Mucosa of descending colon (tissue), 3 donors: ENCODE measurements around the gene PPP2R3B. TPM values are rescaled to one million over a fixed set of nuclear protein-coding genes. Genes with fewer than 3 reads are reported as not detected.

ENCODE experiments used
- ATAC-seq: fragments of 200-7000 bp; cut with Tn5 transposase; one replicate; pipeline ENCODE4 v1.9.1; 2020; ENCODE audit warnings: mild to moderate bottlenecking, moderate library complexity
- DNase-seq, 3 donors: peaks; one replicate each; pipeline ENCODE4 v3.0.0-alpha.2; 2020
- H3K36me3 ChIP-seq: fragments of 200-600 bp; one replicate; pipeline ENCODE4 v1.8.0; 2021; ENCODE audit warnings: low read depth, mild to moderate bottlenecking
- H3K4me1 ChIP-seq: fragments of 200-600 bp; one replicate; pipeline ENCODE4 v1.8.0; 2021; ENCODE audit warnings: low read depth, mild to moderate bottlenecking
- H3K4me3 ChIP-seq: fragments of 200-600 bp; one replicate; pipeline ENCODE4 v1.8.0; 2021; ENCODE audit warnings: mild to moderate bottlenecking
- H3K9me3 ChIP-seq: fragments of 200-600 bp; one replicate; pipeline ENCODE4 v1.8.0; 2021; ENCODE audit warnings: mild to moderate bottlenecking
- intact Hi-C, 2 donors: fragments of 100-400 bp; cut with DNase I in 1 of 2; cut with micrococcal nuclease in 1 of 2; formaldehyde crosslinking; loops; one replicate each; pipeline versions ENCODE4 v1.11.0 to v1.11.1; 2022; cut with DNase I, micrococcal nuclease
- total RNA-seq, 3 donors: library from RNA; stranded (reverse); fragmentation: NEBNext Ultra II Directional in 2 of 3; extraction: Animal tissue kit (Norgen Biotek cat#: 25700) in 2 of 3; gene quantifications; one replicate each; pipeline versions ENCODE4 v1.2.1 to v1.2.4, GENCODE V29; 2021 to 2023
- TF ChIP-seq, protein P1 (sequence below): fragments of 200-600 bp; IDR thresholded peaks from one replicate; pipeline ENCODE4 v1.8.0; 2022; ENCODE audit warnings: antibody characterized with exemption, mild to moderate bottlenecking
- donor health status: DM: no; HTN: no; CAD: no; lungs with moderate emphysema.
- donor health status: DM: no; HTN: no; CAD: no.
- donor health status: DM: no; HTN: yes; CAD: no.

PPP2R3B gene
- total RNA-seq, 3 donors from 2014 or later: 9.2 to 11.6 (median 11.2) TPM

- TF ChIP-seq, protein P1, sequence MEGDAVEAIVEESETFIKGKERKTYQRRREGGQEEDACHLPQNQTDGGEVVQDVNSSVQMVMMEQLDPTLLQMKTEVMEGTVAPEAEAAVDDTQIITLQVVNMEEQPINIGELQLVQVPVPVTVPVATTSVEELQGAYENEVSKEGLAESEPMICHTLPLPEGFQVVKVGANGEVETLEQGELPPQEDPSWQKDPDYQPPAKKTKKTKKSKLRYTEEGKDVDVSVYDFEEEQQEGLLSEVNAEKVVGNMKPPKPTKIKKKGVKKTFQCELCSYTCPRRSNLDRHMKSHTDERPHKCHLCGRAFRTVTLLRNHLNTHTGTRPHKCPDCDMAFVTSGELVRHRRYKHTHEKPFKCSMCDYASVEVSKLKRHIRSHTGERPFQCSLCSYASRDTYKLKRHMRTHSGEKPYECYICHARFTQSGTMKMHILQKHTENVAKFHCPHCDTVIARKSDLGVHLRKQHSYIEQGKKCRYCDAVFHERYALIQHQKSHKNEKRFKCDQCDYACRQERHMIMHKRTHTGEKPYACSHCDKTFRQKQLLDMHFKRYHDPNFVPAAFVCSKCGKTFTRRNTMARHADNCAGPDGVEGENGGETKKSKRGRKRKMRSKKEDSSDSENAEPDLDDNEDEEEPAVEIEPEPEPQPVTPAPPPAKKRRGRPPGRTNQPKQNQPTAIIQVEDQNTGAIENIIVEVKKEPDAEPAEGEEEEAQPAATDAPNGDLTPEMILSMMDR: no peak
- Histone ChIP-seq H3K36me3 (no peaks in the 10 kb centered on the region), H3K4me1 (peaks cover under 1% of the 10 kb centered on the region), H3K9me3 (no peaks in the 10 kb centered on the region), H3K4me3 (no peak overlapping the region)
- intact Hi-C loops: no loop called here
- no peak for ATAC-seq
- DNase-seq: peak in 1 of 3 donors; percentile 33
Measured at GRCh38 chrX:368811-369562, 17.7 kb downstream of the PPP2R3B start.

- intact Hi-C loops: no loop called here
- H3K4me3 ChIP-seq: no peak overlapping the region
- no peaks in the 10 kb centered on the region for H3K9me3 ChIP-seq
- no peaks in the 10 kb centered on the region for H3K4me1 ChIP-seq
- TF ChIP-seq, protein P1: no peak
- ATAC-seq: no peak
- H3K36me3 ChIP-seq: no peaks in the 10 kb centered on the region
- peak in 1 of 3 donors; percentile 22 for DNase-seq
Measured at GRCh38 chrX:367866-368265, 18.8 kb downstream of the PPP2R3B start.

DNA sequence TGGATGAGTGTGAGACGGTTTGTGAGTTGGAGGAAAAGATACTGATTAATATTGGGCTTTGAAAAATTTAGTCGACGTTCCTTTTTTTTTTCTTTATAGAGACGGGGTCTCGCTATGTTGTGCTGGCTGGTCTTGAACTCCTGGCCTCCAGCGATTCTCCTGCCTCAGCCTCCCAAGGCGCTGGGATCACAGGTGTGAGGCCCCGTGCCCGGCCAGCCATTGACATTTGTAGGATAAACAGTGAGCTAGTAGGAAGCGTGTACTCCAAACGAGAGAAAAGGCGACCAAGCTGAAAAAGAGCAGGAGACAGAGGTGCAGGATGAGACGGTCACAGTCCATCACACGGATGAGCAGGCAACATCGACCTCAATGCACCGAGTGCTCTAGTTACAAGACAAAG is 19.4 kb downstream of the PPP2R3B start:
- no peaks in the 10 kb centered on the region for H3K9me3 ChIP-seq
- intact Hi-C loops: no loop called here

GRCh38 chrX:363621-364375 is 22.9 kb downstream of the PPP2R3B start:
- no peak for ATAC-seq

More for the DNA sequence above, 19.4 kb downstream of the PPP2R3B start:
- TF ChIP-seq, protein P1: no peak
- H3K36me3 ChIP-seq: no peaks in the 10 kb centered on the region
- DNase-seq: no peak
- ATAC-seq: no peak
- H3K4me3 ChIP-seq: no peak overlapping the region
- H3K4me1 ChIP-seq: no peaks in the 10 kb centered on the region

GRCh38 chrX:362937-363620 is 23.6 kb downstream of the PPP2R3B start:
- ATAC-seq: no peak
- TF ChIP-seq, protein P1: no peak
- Histone ChIP-seq H3K9me3 (peaks cover 18% of the 10 kb centered on the region), H3K4me1 (no peaks in the 10 kb centered on the region), H3K4me3 (no peak overlapping the region), H3K36me3 (no peaks in the 10 kb centered on the region)
- DNase-seq: peak in 1 of 3 donors; percentile 18
- intact Hi-C loops: no loop called here

More at GRCh38 chrX:363621-364375, 22.9 kb downstream of the PPP2R3B start:
- TF ChIP-seq, protein P1: no peak
- H3K9me3 ChIP-seq: peaks cover 18% of the 10 kb centered on the region
- no peaks in the 10 kb centered on the region for H3K36me3 ChIP-seq
- peak in 2 of 3 donors; percentile 10 to 25 for DNase-seq
- H3K4me3 ChIP-seq: no peak overlapping the region
- intact Hi-C loops: no loop called here
- no peaks in the 10 kb centered on the region for H3K4me1 ChIP-seq
